CD4-positive, alpha-beta T cell (primary cell): ENCODE data around the gene CACNA2D2. TPM values are rescaled to one million over a fixed set of nuclear protein-coding genes. Genes with fewer than 3 reads are reported as not detected.

Source experiments
- ATAC-seq: fragments of 200-7000 bp; cut with Tn5 transposase; one replicate; pipeline ENCODE4 v1.10.0; 2022; ENCODE audit warnings: mild to moderate bottlenecking; ENCODE audit not compliant: poor library complexity
- CTCF ChIA-PET: fragments of 350-600 bp; sonication (Branson Sonifier 250); formaldehyde crosslinking; loops from one replicate; lab custom pipeline; 2021; ENCODE audit warnings: antibody characterized with exemption, inconsistent platforms; lab: Charles Lee
- POLR2A ChIA-PET: fragments of 350-600 bp; sonication (Branson Sonifier 250); formaldehyde crosslinking; loops from one replicate; lab custom pipeline; 2021; ENCODE audit warnings: antibody characterized with exemption, inconsistent platforms; lab: Charles Lee
- DNase-seq, 14 experiments: peaks; one replicate each; pipeline ENCODE4 v3.0.0-alpha.2; 2013 to 2020; ENCODE audit warnings: mixed read lengths in 2 of 14
- H3K27ac ChIP-seq, 2 donors: one replicate each; pipeline versions ENCODE4 v1.5.1 to v1.7.0; 2013; ENCODE audit warnings: low read length in 2 of 2, low read depth in 1 of 2, mild to moderate bottlenecking in 1 of 2
- H3K27me3 ChIP-seq, 2 experiments: 1 replicate in 1 of 2; 2 replicates in 1 of 2; pipeline versions ENCODE4 v1.6.1 to v1.7.0; 2013; ENCODE audit warnings: low read length in 2 of 2, control low read depth in 1 of 2, mild to moderate bottlenecking in 1 of 2, moderate library complexity in 1 of 2; ENCODE audit not compliant: insufficient read depth in 2 of 2, control insufficient read depth in 1 of 2
- H3K36me3 ChIP-seq: one replicate; pipeline ENCODE4 v1.6.1; 2013; ENCODE audit warnings: low read length, control low read depth; ENCODE audit not compliant: insufficient read depth
- H3K4me1 ChIP-seq: one replicate; pipeline ENCODE4 v1.6.1; 2013; ENCODE audit warnings: low read length, control low read depth; ENCODE audit not compliant: insufficient read depth
- H3K4me3 ChIP-seq: one replicate; pipeline ENCODE4 v1.5.1; 2013; ENCODE audit warnings: mild to moderate bottlenecking, low read length, moderate library complexity
- H3K9me3 ChIP-seq, 2 experiments: 1 replicate in 1 of 2; 2 replicates in 1 of 2; pipeline versions ENCODE4 v1.6.1 to v1.7.0; 2013; ENCODE audit warnings: low read length in 2 of 2, mild to moderate bottlenecking in 2 of 2, control low read depth in 1 of 2, moderate library complexity in 1 of 2; ENCODE audit not compliant: control insufficient read depth in 1 of 2, insufficient read depth in 1 of 2
- H3K27ac Mint-ChIP-seq: one replicate; pipeline ENCODE4 v1.8.0; 2020; ENCODE audit warnings: mixed read lengths
- H3K27me3 Mint-ChIP-seq: one replicate; pipeline ENCODE4 v1.8.0; 2021; ENCODE audit warnings: mixed read lengths
- H3K36me3 Mint-ChIP-seq: one replicate; pipeline ENCODE4 v1.8.0; 2021; ENCODE audit warnings: low read depth, mixed read lengths
- H3K4me1 Mint-ChIP-seq: one replicate; pipeline ENCODE4 v1.8.0; 2021; ENCODE audit warnings: low read depth, mixed read lengths
- H3K4me3 Mint-ChIP-seq: one replicate; pipeline ENCODE4 v1.8.0; 2020; ENCODE audit warnings: mild to moderate bottlenecking, mixed read lengths
- H3K9me3 Mint-ChIP-seq: one replicate; pipeline ENCODE4 v1.8.0; 2020; ENCODE audit warnings: mixed read lengths
- CTCF ChIP-seq: fragments of 200-600 bp; IDR thresholded peaks from one replicate; pipeline ENCODE4 v1.8.0; 2022; ENCODE audit warnings: antibody characterized with exemption, mild to moderate bottlenecking
- intact Hi-C, 2 experiments: fragments of 100-400 bp; cut with DNase I in 1 of 2; cut with micrococcal nuclease in 1 of 2; formaldehyde crosslinking; loops; one replicate each; pipeline versions ENCODE4 v1.15.1 to v1.9.0; 2023 to 2025; cut with DNase I, micrococcal nuclease
- total RNA-seq, 174 experiments: library from RNA in 2 of 174; stranded (reverse) in 2 of 174; gene quantifications; one replicate each; pipeline ENCODE4 v1.2.3 and lab custom pipeline; 2021 to 2026

The CACNA2D2 gene
- total RNA-seq, 2 experiments from 2014 or later: 2.5 to 3.8 TPM

- ChIA-PET POLR2A (no interaction called here), CTCF (no interaction called here)
- Histone ChIP-seq H3K27me3 (no peaks in the 10 kb centered on the region), H3K4me3 (no peak overlapping the region), H3K27ac (no peak overlapping the region), H3K4me1 (peaks cover 2% of the 10 kb centered on the region), H3K9me3 (no peaks in the 10 kb centered on the region), H3K36me3 (no peaks in the 10 kb centered on the region)
- Mint-ChIP-seq H3K4me1 (no peaks in the 10 kb centered on the region), H3K9me3 (no peaks in the 10 kb centered on the region), H3K27me3 (no peaks in the 10 kb centered on the region), H3K4me3 (no peak overlapping the region), H3K36me3 (no peaks in the 10 kb centered on the region), H3K27ac (no peak overlapping the region)
- no peak for DNase-seq
- ATAC-seq: no peak
- no peak for TF ChIP-seq CTCF
- intact Hi-C loops: no loop called here
Measured at GRCh38 chr3:50441424-50442217, 61.8 kb downstream of the CACNA2D2 start.

GRCh38 chr3:50436114-50436674 lies 67.2 kb downstream of the CACNA2D2 start:
- DNase-seq (peak; percentile 58 to 82 (median 71)), ATAC-seq (peak; percentile 97)
- ChIA-PET CTCF (interaction anchor here (1.9 kb wide), 1 partner anchor 106 kb away, joined by 12 read pairs; no protein-coding TSS in a partner anchor), POLR2A (no interaction called here)
- TF ChIP-seq CTCF: peak; percentile 82
- peaks cover 4% of the 10 kb centered on the region for H3K27me3 Mint-ChIP-seq
- intact Hi-C loops: loop anchor here (1.0 to 5.0 kb wide), 5 partner anchors 66 to 177 kb away; partner anchors contain the start of genes CACNA2D2 (in 1 of the 2) and CISH (in 1 of the 2)
- no peaks in the 10 kb centered on the region for H3K9me3 Mint-ChIP-seq
- H3K27ac Mint-ChIP-seq: no peak overlapping the region
- H3K4me1 Mint-ChIP-seq: no peaks in the 10 kb centered on the region
- H3K27me3 ChIP-seq: no peaks in the 10 kb centered on the region
- H3K9me3 ChIP-seq: no peaks in the 10 kb centered on the region
- H3K36me3 ChIP-seq: no peaks in the 10 kb centered on the region
- peaks cover 8% of the 10 kb centered on the region for H3K4me1 ChIP-seq
- no peaks in the 10 kb centered on the region for H3K36me3 Mint-ChIP-seq
- no peak overlapping the region for H3K4me3 Mint-ChIP-seq
- no peak overlapping the region for H3K27ac ChIP-seq
- H3K4me3 ChIP-seq: no peak overlapping the region

GRCh38 chr3:50435371-50436113 lies 67.9 kb downstream of the CACNA2D2 start:
- Mint-ChIP-seq H3K27me3 (peaks cover 4% of the 10 kb centered on the region), H3K4me3 (no peak overlapping the region), H3K4me1 (no peaks in the 10 kb centered on the region), H3K36me3 (no peaks in the 10 kb centered on the region), H3K9me3 (no peaks in the 10 kb centered on the region), H3K27ac (no peak overlapping the region)
- ATAC-seq (no peak), DNase-seq (no peak)
- Histone ChIP-seq H3K27me3 (no peaks in the 10 kb centered on the region), H3K9me3 (no peaks in the 10 kb centered on the region), H3K4me1 (peaks cover 8% of the 10 kb centered on the region), H3K4me3 (no peak overlapping the region), H3K27ac (no peak overlapping the region), H3K36me3 (no peaks in the 10 kb centered on the region)
- intact Hi-C loops: loop anchor here (1.0 to 5.0 kb wide), 5 partner anchors 67 to 177 kb away; partner anchors contain the start of genes CACNA2D2 (in 1 of the 2) and CISH (in 1 of the 2)
- CTCF ChIA-PET: no interaction called here
- no peak for TF ChIP-seq CTCF
- POLR2A ChIA-PET: no interaction called here
